Mammary epithelial cell (primary cell): ENCODE data around the gene MIGA1.
"Not testable (repeated sequence)": the region's sequence is repeated elsewhere in the genome, so short reads cannot be mapped to it uniquely, and the experiment has no call there.

Experiments
- EZH2 ChIP-seq: IDR thresholded peaks from 2 replicates; pipeline ENCODE4 v1.6.1; 2012; ENCODE audit warnings: low read length, inconsistent platforms, borderline replicate concordance
- TF ChIP-seq, protein P1 (sequence below), 2 donors: IDR thresholded peaks in 1 of 2; conservative IDR thresholded peaks in 1 of 2; 2 replicates each; pipeline ENCODE4 v1.5.1; 2011 to 2012; ENCODE audit warnings: inconsistent platforms in 2 of 2, low read length in 2 of 2, mild to moderate bottlenecking in 2 of 2, control low read depth in 1 of 2, low read depth in 1 of 2; ENCODE audit not compliant: insufficient read depth in 1 of 2; ENCODE audit errors: extremely low read depth in 1 of 2

DNA sequence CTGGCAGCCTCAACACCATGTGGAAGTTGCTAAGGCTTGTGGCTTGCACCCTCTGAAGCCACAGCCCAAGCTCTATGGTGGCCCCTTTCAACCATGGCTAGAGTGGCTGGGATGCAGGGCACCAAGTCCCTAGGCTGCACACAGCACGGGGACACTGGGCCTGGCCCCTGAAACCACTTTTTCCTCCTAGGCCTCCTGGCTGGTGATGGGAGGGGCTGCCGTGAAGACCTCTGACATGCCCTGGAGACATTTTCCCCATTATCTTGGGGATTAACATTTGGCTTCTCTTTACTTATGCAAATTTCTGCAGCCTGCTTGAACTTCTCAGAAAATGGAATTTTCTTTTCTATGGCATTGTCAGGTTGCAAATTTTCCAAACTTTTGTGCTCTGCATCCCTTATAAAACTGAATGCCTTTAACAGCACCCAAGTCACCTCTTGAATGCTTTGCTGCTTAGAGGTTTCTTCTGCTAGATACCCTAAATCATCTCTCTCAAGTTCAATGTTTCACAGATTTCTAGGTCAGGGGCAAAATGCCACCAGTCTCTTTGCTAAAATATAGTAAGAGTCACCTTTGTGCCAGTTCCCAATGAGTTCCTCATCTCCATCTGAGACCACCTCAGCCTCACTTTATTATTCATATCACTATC is 6.8 kb downstream of the MIGA1 start:
- TF ChIP-seq, protein P1, sequence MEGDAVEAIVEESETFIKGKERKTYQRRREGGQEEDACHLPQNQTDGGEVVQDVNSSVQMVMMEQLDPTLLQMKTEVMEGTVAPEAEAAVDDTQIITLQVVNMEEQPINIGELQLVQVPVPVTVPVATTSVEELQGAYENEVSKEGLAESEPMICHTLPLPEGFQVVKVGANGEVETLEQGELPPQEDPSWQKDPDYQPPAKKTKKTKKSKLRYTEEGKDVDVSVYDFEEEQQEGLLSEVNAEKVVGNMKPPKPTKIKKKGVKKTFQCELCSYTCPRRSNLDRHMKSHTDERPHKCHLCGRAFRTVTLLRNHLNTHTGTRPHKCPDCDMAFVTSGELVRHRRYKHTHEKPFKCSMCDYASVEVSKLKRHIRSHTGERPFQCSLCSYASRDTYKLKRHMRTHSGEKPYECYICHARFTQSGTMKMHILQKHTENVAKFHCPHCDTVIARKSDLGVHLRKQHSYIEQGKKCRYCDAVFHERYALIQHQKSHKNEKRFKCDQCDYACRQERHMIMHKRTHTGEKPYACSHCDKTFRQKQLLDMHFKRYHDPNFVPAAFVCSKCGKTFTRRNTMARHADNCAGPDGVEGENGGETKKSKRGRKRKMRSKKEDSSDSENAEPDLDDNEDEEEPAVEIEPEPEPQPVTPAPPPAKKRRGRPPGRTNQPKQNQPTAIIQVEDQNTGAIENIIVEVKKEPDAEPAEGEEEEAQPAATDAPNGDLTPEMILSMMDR (conservative IDR thresholded peaks at IDR 0.05 in 1 of 2, IDR thresholded peaks at IDR 0.05 in 1 of 2; ENCODE audit: extremely low read depth in 1 of 2, insufficient read depth in 1 of 2, low read depth in 1 of 2, low read length in 2 of 2): not testable (repeated sequence)
- TF ChIP-seq EZH2: not testable (repeated sequence)
